ENCODE data around the gene CYP2B6.
"Not testable (repeated sequence)": the region's sequence is repeated elsewhere in the genome, so short reads cannot be mapped to it uniquely, and the experiment has no call there.

The CYP2B6 gene

GRCh38 chr19:40980743-40981442 is 10.2 kb upstream of the CYP2B6 start:
- not testable (repeated sequence) for DNase-seq (ENCODE audit: low read depth in 2 of 2)

DNA sequence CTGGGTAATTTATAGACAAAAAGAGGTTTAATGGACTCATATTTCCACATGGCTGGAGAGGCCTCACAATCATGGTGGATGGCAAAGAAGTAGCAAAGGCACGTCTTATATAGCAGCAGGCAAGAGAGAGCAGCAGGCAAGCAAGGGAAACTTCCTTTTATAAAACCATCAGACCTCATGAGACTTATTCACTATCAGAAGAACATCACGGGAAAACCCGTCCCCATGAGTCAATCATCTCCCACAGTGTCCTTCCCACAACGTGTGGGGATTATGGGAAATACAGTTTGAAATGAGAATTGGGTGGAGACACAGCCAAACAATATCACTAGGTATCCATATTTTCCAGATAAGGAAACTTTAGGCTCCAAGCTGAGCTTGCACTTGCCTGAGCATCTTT is 9.5 kb upstream of the CYP2B6 start:
- no peak for DNase-seq (ENCODE audit: low read depth in 2 of 2)

- DNase-seq (ENCODE audit: low read depth in 2 of 2): no peak
Measured at GRCh38 chr19:40982594-40983101, 8.4 kb upstream of the CYP2B6 start.

DNA sequence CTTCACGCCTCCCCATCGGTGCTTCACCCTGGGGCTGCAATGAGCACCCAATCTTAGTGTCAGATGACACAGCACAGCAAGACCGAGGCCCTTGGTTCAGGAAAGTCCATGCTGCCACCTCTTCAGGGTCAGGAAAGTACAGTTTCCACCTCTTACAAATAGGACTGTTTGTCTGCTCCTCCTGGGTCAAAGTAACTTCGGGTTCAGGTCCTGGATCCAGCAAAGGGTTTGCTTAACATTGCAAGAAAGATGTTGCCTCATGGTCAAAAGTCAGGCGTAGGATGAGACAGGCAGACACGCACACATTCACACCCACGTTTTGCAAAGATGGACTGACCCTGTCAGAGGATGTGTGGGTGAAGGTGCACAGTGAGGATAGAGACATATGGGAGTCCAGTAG is 1.6 kb upstream of the CYP2B6 start:
- no peak for DNase-seq (ENCODE audit: low read depth in 2 of 2)

DNA sequence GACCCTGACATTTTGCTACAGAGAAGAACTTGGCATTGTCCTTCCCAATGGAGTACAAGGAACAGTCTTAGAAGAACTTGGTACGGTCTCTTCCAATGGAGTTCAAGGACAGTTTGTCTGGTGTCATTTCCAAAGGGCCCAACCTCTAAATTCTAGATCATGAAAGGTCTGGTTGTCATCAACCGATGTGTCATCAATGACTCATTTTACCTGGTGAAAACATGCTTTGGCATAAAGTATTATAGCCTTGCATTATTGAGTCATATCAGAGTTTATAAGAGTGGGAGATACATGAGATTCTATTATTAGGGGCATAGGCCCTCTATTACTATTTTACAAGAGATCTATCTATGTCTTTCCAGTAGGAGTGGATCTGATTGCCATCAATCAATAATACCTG is 4.3 kb downstream of the CYP2B6 start:
- no peak for DNase-seq (ENCODE audit: low read depth in 2 of 2)

DNA sequence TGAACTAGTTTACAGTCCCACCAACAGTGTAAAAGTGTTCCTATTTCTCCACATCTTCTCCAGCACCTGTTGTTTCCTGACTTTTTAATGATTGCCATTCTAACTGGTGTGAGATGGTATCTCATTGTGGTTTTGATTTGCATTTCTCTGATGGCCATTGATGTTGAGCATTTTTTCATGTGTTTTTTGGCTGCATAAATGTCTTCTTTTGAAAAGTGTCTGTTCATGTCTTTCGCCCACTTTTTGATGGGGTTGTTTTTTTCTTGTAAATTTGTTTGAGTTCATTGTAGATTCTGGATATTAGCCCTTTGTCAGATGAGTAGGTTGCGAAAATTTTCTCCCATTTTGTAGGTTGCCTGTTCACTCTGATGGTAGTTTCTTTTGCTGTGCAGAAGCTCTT is 7.9 kb downstream of the CYP2B6 start:
- not testable (repeated sequence) for DNase-seq (ENCODE audit: low read depth in 2 of 2)

- no peak for DNase-seq (ENCODE audit: low read depth in 2 of 2)
Measured at GRCh38 chr19:41000310-41000737, 9.2 kb downstream of the CYP2B6 start.

DNA sequence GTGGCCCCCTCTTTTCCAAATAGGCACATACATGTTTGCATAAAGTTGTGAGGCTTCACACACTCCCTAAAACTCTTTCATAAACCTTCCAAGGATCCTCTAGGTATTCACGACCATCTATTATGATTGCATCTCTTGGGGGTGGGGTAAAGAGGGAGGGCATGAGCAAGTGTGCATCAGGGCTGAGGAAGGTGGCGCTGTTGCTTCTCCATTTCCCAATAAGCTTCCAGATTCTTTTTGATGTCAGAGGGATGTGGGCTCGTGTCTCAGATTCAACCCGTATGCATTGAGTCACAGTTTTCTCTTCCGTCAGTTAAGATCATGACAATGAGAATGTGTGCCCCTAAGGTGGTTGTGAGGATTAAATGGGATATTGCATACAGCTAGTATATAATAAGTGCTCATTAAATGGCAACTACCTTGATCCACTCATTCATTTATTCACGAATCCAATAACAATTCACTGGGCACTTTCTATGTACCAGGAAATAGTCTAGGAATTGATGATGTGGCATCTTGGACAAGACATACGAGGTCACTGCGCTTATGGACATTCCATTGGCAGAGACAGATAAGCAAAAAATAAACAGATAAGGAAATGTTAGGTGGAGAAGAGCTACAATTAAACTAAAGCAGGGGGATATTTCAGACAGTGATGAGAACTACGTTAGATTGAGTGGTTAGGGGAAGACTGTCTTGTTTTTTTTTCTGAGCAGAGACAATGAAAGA is 10.3 kb downstream of the CYP2B6 start:
- no peak for DNase-seq (ENCODE audit: low read depth in 2 of 2)

GRCh38 chr19:41003656-41004055 is 12.6 kb downstream of the CYP2B6 start:
- not testable (repeated sequence) for DNase-seq (ENCODE audit: low read depth in 2 of 2)

- DNase-seq (ENCODE audit: low read depth in 2 of 2): no peak
Measured at GRCh38 chr19:41009700-41010235, 18.7 kb downstream of the CYP2B6 start.

GRCh38 chr19:41013359-41013758 is 22.3 kb downstream of the CYP2B6 start:
- DNase-seq (ENCODE audit: low read depth in 2 of 2): no peak

DNA sequence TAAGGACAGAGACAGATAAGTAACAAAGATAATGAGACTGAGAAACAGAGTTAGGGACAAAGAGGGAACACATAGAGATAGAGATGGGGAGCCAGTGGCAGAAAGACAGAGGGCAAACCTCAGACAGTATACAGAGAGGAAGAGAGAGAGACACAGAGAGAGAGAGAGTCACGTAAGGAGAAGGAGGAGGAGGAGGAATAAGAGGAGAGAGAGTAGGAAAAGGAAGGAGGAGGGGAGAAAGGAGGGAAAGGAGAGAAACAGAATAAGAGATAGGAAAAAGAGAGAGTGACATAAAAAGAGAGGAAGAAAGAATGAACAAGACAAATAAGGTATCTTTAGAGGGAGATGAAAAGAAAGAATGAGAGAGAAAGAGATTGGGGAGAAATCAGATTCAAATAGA is 23.6 kb downstream of the CYP2B6 start:
- DNase-seq (ENCODE audit: low read depth in 2 of 2): no peak

- no peak for DNase-seq (ENCODE audit: low read depth in 2 of 2)
Measured at GRCh38 chr19:41016488-41017071, 25.5 kb downstream of the CYP2B6 start.

- DNase-seq (ENCODE audit: low read depth in 2 of 2): no peak
Measured at GRCh38 chr19:41018736-41019290, 27.7 kb downstream of the CYP2B6 start.

GRCh38 chr19:41019346-41019745 is 28.3 kb downstream of the CYP2B6 start:
- no peak for DNase-seq (ENCODE audit: low read depth in 2 of 2)

DNA sequence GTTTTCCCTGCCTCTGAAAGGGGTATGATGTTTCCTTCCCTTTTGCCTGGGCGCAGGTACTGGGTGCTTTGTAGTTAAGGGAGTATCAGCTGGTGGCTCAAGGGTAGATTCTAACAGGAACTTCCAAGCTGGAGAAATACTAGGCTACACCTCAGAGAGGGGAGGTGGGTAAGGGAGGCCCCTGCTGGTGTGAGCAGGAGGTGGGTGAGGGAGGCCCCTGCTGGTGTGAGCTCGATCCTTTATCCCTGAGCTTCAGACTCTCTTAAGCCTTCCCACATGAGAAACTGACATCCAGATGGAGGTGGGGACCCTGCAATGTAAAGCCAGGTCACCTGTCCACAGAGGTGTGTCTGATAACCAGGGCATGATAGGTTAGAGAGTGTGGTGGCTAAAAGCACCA is 32.1 kb downstream of the CYP2B6 start:
- no peak for DNase-seq (ENCODE audit: low read depth in 2 of 2)

DNA sequence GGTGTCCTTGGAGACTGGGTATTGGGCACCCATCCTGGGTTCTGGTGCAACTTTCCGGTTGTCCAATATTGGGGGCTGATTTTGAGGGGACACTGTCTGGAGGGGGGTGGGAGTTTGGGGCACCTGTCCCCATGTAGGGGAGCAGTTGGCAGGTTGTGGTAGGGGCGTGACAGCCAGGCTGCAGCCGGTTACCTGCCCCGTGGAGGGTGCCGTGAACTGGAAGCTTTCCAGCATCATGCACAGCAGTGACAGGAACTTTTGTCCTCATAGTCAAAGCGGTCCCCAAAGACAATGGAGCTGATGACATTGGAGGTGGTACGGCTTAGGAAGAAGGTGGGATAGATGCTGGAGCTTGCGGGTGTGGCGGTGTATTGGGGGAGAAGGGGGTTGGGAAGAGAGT is 34.3 kb downstream of the CYP2B6 start:
- no peak for DNase-seq (ENCODE audit: low read depth in 2 of 2)

DNA sequence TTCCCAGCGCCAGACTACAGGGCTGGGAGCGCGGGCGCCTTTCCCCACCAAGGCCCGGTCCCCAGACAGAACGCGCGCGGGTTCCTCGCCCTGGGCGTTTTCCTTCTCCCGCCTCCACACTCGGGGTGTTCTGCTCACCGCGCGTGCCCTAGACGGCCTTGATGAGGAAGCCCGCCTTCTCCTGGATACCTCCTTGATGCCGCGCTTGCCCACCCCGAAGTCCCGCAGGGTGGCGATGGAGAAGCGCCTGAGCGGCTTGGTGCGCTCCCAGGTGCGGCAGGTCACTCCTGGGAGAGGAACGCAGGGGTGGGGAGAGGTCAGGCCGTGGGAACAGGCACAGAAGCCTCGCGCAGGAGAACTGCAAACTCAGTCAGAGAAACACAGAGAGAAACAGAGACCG is 34.8 kb downstream of the CYP2B6 start:
- DNase-seq (ENCODE audit: low read depth in 2 of 2): no peak

GRCh38 chr19:41027273-41027967 is 36.3 kb downstream of the CYP2B6 start:
- no peak for DNase-seq (ENCODE audit: low read depth in 2 of 2)

DNA sequence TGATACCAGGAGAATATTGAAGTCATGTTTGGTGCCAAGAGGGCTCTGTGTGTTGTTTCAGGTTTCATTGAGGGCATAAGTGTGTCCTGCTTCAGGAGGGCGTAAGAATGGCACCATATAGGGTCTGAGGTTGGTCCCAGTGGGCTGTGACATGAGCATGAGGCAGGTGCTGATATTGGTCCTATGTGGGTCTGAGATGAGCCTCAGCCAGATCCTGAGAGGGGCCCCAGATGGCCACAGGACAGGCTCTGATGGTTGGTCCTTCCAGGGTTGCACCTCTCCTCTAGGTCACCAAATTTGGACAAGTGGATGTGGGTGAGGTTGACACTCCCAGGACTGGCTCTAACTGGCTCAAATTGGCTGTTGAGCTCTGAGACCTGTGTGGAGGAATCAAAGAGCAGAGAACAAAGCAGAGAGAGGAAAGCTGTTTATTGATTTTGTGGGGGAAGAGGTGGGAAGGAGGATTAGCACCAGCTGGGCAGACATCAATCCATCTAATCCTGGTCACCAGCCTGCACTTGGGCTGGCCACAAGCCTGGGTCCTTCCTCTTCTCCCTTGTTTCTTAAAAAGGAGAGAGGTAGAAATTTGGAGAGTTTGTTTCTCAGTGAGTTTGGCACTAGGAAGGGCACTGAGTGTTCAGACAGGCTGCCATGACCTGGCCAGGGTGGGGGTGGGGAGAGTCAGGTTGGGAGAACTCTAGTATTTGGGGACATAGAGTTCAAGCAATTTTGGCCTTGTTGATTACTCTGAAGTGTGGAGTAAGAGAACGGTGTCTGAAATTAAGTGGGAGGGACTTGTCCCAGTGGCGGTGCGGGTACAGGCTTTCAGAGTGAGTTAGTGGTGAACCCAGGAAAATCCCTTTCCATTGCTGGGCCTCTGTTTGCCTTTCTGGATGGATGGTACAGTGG is 38.7 kb downstream of the CYP2B6 start:
- DNase-seq (ENCODE audit: low read depth in 2 of 2): no peak

DNA sequence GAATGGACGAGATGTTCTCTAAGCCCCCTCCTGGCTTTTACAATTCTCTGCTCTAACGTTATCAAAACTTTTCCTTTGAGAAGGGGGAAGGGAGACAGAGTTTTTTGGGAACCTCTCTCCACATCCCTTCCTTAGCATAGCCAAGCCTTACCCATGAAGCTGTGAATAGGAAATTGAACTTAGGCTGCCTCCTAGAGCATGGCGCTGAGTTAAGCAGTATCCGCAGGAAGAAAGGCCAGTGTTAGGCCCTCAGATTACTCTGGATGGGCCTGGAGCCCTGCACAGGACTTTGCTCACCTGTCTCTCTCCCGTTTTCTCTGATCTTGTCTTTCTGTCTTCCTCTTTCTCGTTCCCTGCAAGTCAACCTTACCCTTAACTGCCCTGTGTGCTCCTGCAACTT is 39.6 kb downstream of the CYP2B6 start:
- DNase-seq (ENCODE audit: low read depth in 2 of 2): no peak

All from stimulated activated CD8-positive, alpha-beta memory T cell treated with anti-CD3 and anti-CD28 coated beads, Interleukin-7, amount 100 ng/mL, for 1 hour (primary cell).